B cell (primary cell): ENCODE measurements around the gene SLC28A3.

ENCODE experiments used
- CTCF ChIP-seq: fragments of 200-600 bp; IDR thresholded peaks from one replicate; pipeline ENCODE4 v1.8.0; 2022; ENCODE audit warnings: antibody characterized with exemption, mild to moderate bottlenecking
- EZH2 ChIP-seq: IDR thresholded peaks from 2 replicates; pipeline ENCODE4 v1.6.1; 2012; ENCODE audit warnings: borderline replicate concordance, low read depth, mild to moderate bottlenecking, moderate library complexity, low read length; ENCODE audit not compliant: insufficient read depth, poor library complexity, severe bottlenecking

- TF ChIP-seq CTCF (no peak), EZH2 (no peak)
These were observed 34.9 kb downstream of the SLC28A3 start for GRCh38 chr9:84305497-84306131.
